Panc1 (cell line): Measurements from ENCODE around the gene C4orf50. TPM values are rescaled to one million over a fixed set of nuclear protein-coding genes. Genes with fewer than 3 reads are reported as not detected.

Experiments used
- ATAC-seq: fragments of 200-7000 bp; cut with Tn5 transposase; 2 replicates; pipeline ENCODE4 v1.9.1; 2020; ENCODE audit warnings: mild to moderate bottlenecking, moderate library complexity
- BruUV-seq: library from RNA; stranded (reverse); fragments of 400-500 nt; replicated peaks from 2 replicates; lab custom pipeline; 2021; lab: Mats Ljungman, UMichigan
- CTCF ChIA-PET: fragments of 300-600 bp; sonication (Branson Sonifier 250); formaldehyde crosslinking; loops from one replicate; lab custom pipeline; 2022; ENCODE audit warnings: antibody characterized with exemption; lab: Charles Lee
- POLR2A ChIA-PET: fragments of 300-600 bp; sonication (Branson Sonifier 250); formaldehyde crosslinking; loops from one replicate; lab custom pipeline; 2022; ENCODE audit warnings: antibody characterized with exemption; lab: Charles Lee
- DNase-seq: peaks from one replicate; pipeline ENCODE4 v3.0.0-alpha.2; 2010; ENCODE audit warnings: low read depth, low spot score
- H3K27ac ChIP-seq: 2 replicates; pipeline ENCODE4 v1.5.1; 2011; ENCODE audit warnings: mild to moderate bottlenecking, low read length, inconsistent platforms
- H3K27me3 ChIP-seq: fragments of 200-500 bp; sonication (Bioruptor generic); 2 replicates; pipeline ENCODE4 v1.6.0; 2014; ENCODE audit warnings: low read length, inconsistent platforms; ENCODE audit not compliant: control insufficient read depth, insufficient read depth
- H3K36me3 ChIP-seq: fragments of 200-500 bp; sonication (Bioruptor generic); 2 replicates; pipeline ENCODE4 v1.5.1; 2014; ENCODE audit warnings: inconsistent platforms, mild to moderate bottlenecking, low read length, moderate library complexity; ENCODE audit not compliant: control insufficient read depth, insufficient read depth
- H3K4me1 ChIP-seq: 2 replicates; pipeline ENCODE4 v1.5.1; 2011; ENCODE audit warnings: inconsistent platforms, mild to moderate bottlenecking, low read length, moderate library complexity; ENCODE audit not compliant: control insufficient read depth, insufficient read depth
- H3K4me3 ChIP-seq, 2 experiments: 2 replicates each; pipeline ENCODE4 v1.5.1; 2011 to 2012; ENCODE audit warnings: low read depth in 2 of 2, low read length in 2 of 2, mild to moderate bottlenecking in 2 of 2, inconsistent platforms in 1 of 2, moderate library complexity in 1 of 2
- H3K9me3 ChIP-seq: fragments of 200-500 bp; sonication (Bioruptor generic); 2 replicates; pipeline ENCODE4 v1.5.1; 2014; ENCODE audit warnings: low read depth, mild to moderate bottlenecking, inconsistent platforms, low read length, moderate library complexity; ENCODE audit not compliant: control insufficient read depth, insufficient read depth
- POLR2AphosphoS5 ChIP-seq: IDR thresholded peaks from 2 replicates; pipeline ENCODE4 v1.6.1; 2012; ENCODE audit warnings: mild to moderate bottlenecking, low read depth, low read length, moderate library complexity
- SIN3A ChIP-seq: IDR thresholded peaks from 2 replicates; pipeline ENCODE4 v1.6.1; 2012; ENCODE audit warnings: low read depth, mild to moderate bottlenecking, low read length, moderate library complexity, borderline replicate concordance; ENCODE audit not compliant: insufficient read depth
- TCF7L2 ChIP-seq: IDR thresholded peaks from 2 replicates; pipeline ENCODE4 v1.6.1; 2011; ENCODE audit warnings: mild to moderate bottlenecking, low read depth, low read length, inconsistent platforms
- in situ Hi-C: cut with HindIII; loops from 2 replicates; pipeline ENCODE4 v1.10.0; 2016; ENCODE audit warnings: low sequenced_read_pairs, low pct_unique_long_range_greater_than_20kb
- intact Hi-C: fragments of 100-400 bp; cut with micrococcal nuclease; formaldehyde crosslinking; loops from one replicate; pipeline ENCODE4 v1.10.0; 2022; ENCODE audit not compliant: unreplicated experiment
- total RNA-seq: library from RNA; stranded (reverse); gene quantifications from one replicate; pipeline ENCODE4 v1.2.1, GENCODE V29; 2021; ENCODE audit not compliant: unreplicated experiment
- TF ChIP-seq, protein P1 (sequence below), 2 experiments: IDR thresholded peaks; 2 replicates each; pipeline ENCODE4 v1.6.1; 2011 to 2012; ENCODE audit warnings: low read depth in 2 of 2, control low read depth in 1 of 2, low read length in 1 of 2, mild to moderate bottlenecking in 1 of 2, moderate library complexity in 1 of 2; ENCODE audit not compliant: insufficient read depth in 1 of 2
- TF ChIP-seq, protein P2 (sequence below): fragments of 450-650 bp; IDR thresholded peaks from 2 replicates; pipeline ENCODE4 v1.5.1; 2017; ENCODE audit warnings: mild to moderate bottlenecking

The C4orf50 gene
- total RNA-seq, 1 experiment from 2014 or later = under 0.01 TPM

DNA sequence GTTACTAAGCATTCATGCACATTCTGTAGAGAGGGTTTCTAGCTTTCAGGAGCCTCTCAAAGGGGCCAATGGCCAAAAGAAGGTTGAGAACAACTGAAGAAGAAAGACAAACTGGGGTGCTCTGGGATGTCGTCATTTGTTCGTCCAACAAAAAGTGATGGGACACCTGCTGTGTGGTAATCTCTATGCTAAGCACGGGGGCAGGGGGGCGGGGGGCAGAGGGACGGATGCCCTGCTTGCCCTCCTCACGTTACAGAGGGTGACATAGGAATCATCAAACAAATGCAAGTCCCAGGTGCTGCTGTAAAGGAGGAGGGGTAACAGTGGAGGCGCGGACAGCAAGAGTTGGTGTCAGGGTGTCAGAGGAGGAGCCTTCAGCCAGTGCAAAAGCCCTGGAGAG, 112.5 kb downstream of the C4orf50 start:
- no TSS peak for BruUV-seq
- DNase-seq (no peak), ATAC-seq (no peak)
- ChIA-PET POLR2A (no interaction called here), CTCF (no interaction called here)
- in situ Hi-C loops (no loop called here), intact Hi-C loops (no loop called here)
- no peak for TF ChIP-seq TCF7L2
- TF ChIP-seq POLR2AphosphoS5 = no peak
- TF ChIP-seq SIN3A = no peak
- TF ChIP-seq, protein P1, sequence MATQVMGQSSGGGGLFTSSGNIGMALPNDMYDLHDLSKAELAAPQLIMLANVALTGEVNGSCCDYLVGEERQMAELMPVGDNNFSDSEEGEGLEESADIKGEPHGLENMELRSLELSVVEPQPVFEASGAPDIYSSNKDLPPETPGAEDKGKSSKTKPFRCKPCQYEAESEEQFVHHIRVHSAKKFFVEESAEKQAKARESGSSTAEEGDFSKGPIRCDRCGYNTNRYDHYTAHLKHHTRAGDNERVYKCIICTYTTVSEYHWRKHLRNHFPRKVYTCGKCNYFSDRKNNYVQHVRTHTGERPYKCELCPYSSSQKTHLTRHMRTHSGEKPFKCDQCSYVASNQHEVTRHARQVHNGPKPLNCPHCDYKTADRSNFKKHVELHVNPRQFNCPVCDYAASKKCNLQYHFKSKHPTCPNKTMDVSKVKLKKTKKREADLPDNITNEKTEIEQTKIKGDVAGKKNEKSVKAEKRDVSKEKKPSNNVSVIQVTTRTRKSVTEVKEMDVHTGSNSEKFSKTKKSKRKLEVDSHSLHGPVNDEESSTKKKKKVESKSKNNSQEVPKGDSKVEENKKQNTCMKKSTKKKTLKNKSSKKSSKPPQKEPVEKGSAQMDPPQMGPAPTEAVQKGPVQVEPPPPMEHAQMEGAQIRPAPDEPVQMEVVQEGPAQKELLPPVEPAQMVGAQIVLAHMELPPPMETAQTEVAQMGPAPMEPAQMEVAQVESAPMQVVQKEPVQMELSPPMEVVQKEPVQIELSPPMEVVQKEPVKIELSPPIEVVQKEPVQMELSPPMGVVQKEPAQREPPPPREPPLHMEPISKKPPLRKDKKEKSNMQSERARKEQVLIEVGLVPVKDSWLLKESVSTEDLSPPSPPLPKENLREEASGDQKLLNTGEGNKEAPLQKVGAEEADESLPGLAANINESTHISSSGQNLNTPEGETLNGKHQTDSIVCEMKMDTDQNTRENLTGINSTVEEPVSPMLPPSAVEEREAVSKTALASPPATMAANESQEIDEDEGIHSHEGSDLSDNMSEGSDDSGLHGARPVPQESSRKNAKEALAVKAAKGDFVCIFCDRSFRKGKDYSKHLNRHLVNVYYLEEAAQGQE (IDR thresholded peaks at IDR 0.05; ENCODE audit: insufficient read depth in 1 of 2, low read depth in 2 of 2, low read length in 1 of 2) = no peak
- TF ChIP-seq, protein P2, sequence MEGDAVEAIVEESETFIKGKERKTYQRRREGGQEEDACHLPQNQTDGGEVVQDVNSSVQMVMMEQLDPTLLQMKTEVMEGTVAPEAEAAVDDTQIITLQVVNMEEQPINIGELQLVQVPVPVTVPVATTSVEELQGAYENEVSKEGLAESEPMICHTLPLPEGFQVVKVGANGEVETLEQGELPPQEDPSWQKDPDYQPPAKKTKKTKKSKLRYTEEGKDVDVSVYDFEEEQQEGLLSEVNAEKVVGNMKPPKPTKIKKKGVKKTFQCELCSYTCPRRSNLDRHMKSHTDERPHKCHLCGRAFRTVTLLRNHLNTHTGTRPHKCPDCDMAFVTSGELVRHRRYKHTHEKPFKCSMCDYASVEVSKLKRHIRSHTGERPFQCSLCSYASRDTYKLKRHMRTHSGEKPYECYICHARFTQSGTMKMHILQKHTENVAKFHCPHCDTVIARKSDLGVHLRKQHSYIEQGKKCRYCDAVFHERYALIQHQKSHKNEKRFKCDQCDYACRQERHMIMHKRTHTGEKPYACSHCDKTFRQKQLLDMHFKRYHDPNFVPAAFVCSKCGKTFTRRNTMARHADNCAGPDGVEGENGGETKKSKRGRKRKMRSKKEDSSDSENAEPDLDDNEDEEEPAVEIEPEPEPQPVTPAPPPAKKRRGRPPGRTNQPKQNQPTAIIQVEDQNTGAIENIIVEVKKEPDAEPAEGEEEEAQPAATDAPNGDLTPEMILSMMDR = no peak
- Histone ChIP-seq H3K27ac (no peak overlapping the region), H3K9me3 (no peaks in the 10 kb centered on the region), H3K4me1 (no peaks in the 10 kb centered on the region), H3K4me3 (no peak overlapping the region), H3K36me3 (no peaks in the 10 kb centered on the region), H3K27me3 (no peaks in the 10 kb centered on the region; the same call in 1 of the 2 replicates)

DNA sequence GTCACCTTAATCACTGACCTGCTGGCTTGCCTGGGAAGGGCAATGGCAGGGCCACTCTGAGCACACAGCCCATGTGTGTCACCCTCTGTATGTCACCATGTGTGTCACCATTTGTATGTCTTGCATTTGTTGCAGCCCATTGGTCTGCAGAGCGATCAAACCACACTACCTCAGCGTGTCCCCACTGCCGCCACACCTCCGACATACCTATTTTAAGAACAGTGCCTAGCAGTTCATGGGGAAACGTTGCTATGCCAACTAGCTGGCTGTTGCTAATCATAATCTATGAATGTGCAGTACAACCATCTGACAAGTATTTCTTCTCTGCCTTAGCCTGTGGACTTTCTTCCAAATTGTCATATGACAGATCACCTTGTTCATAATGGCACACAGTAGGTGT, 117.4 kb downstream of the C4orf50 start:
- intact Hi-C loops = no loop called here
- DNase-seq (no peak), ATAC-seq (no peak)
- no TSS peak for BruUV-seq
- ChIA-PET POLR2A (no interaction called here), CTCF (no interaction called here)
- no peak overlapping the region for H3K4me3 ChIP-seq
- in situ Hi-C loops = no loop called here
- H3K27me3 ChIP-seq = peaks cover 17% of the 10 kb centered on the region
- H3K36me3 ChIP-seq = no peaks in the 10 kb centered on the region
- H3K27ac ChIP-seq = no peak overlapping the region
- no peaks in the 10 kb centered on the region for H3K9me3 ChIP-seq
- TF ChIP-seq, protein P2 = no peak
- no peak for TF ChIP-seq POLR2AphosphoS5
- TF ChIP-seq, protein P1 (IDR thresholded peaks at IDR 0.05; ENCODE audit: insufficient read depth in 1 of 2, low read depth in 2 of 2, low read length in 1 of 2) = no peak
- TF ChIP-seq TCF7L2 = no peak
- no peak for TF ChIP-seq SIN3A
- H3K4me1 ChIP-seq = no peaks in the 10 kb centered on the region
